Spleen (tissue), 11 donors: ENCODE data around the gene APBB3. TPM values are rescaled to one million over a fixed set of nuclear protein-coding genes. Genes with fewer than 3 reads are reported as not detected.

Experiments
- DNase-seq: peaks from one replicate; pipeline ENCODE4 v3.0.0-alpha.2; 2020
- H3K27ac ChIP-seq, 8 donors: fragments of 200-600 bp; sonication (generic) in 7 of 8; 1 replicate in 4 of 8; 2 replicates in 4 of 8; pipeline versions ENCODE4 v1.5.0 to v1.8.0; 2016 to 2021; ENCODE audit warnings: inconsistent platforms in 4 of 8, mild to moderate bottlenecking in 4 of 8, moderate library complexity in 1 of 8
- H3K27me3 ChIP-seq, 7 donors: fragments of 200-600 bp; sonication (generic) in 6 of 7; replicated peaks in 1 of 7; 1 replicate in 4 of 7; 2 replicates in 3 of 7; pipeline versions ENCODE4 v1.5.0 to v1.8.0; 2016 to 2021; ENCODE audit warnings: inconsistent platforms in 3 of 7, mild to moderate bottlenecking in 1 of 7
- H3K36me3 ChIP-seq, 6 donors: fragments of 200-600 bp; sonication (generic) in 5 of 6; 1 replicate in 4 of 6; 2 replicates in 2 of 6; pipeline versions ENCODE4 v1.5.0 to v1.8.0; 2016 to 2021; ENCODE audit warnings: inconsistent platforms in 2 of 6
- H3K4me1 ChIP-seq, 6 donors: fragments of 200-600 bp; sonication (generic) in 5 of 6; 1 replicate in 3 of 6; 2 replicates in 3 of 6; pipeline versions ENCODE4 v1.5.0 to v1.8.0; 2016 to 2021; ENCODE audit warnings: inconsistent platforms in 3 of 6
- H3K4me3 ChIP-seq, 8 donors: fragments of 200-600 bp; sonication (generic) in 7 of 8; 1 replicate in 4 of 8; 2 replicates in 4 of 8; pipeline versions ENCODE4 v1.5.0 to v1.8.0; 2016 to 2021; ENCODE audit warnings: inconsistent platforms in 4 of 8, mild to moderate bottlenecking in 4 of 8, moderate library complexity in 2 of 8
- H3K9me3 ChIP-seq, 8 donors: fragments of 200-600 bp; sonication (generic) in 7 of 8; 1 replicate in 4 of 8; 2 replicates in 4 of 8; pipeline versions ENCODE4 v1.5.0 to v1.8.0; 2016 to 2021; ENCODE audit warnings: inconsistent platforms in 4 of 8
- CTCF ChIP-seq, 11 experiments: fragments of 200-600 bp in 7 of 11; fragments of 450-650 bp in 4 of 11; sonication (generic) in 4 of 11; IDR thresholded peaks in 8 of 11; conservative IDR thresholded peaks in 3 of 11; 1 replicate in 7 of 11; 2 replicates in 4 of 11; pipeline versions ENCODE4 v1.4.0 to v1.8.0; 2016 to 2021; ENCODE audit warnings: antibody characterized with exemption in 11 of 11, inconsistent platforms in 4 of 11, mild to moderate bottlenecking in 1 of 11
- POLR2A ChIP-seq, 3 donors: fragments of 450-650 bp; IDR thresholded peaks; one replicate each; pipeline ENCODE4 v1.5.1; 2017; ENCODE audit warnings: antibody characterized with exemption in 3 of 3, mild to moderate bottlenecking in 1 of 3
- POLR2AphosphoS5 ChIP-seq, 3 donors: sonication (generic); formaldehyde crosslinking; IDR thresholded peaks; one replicate each; pipeline ENCODE4 v1.5.1; 2017; ENCODE audit warnings: antibody characterized with exemption in 3 of 3
- WGBS, 5 donors: extraction: QIAGEN DNeasy Blood & Tissue Kit in 3 of 5; methylation state at CpG; one replicate each; pipeline versions ENCODE4 v1.1.5 to v1.1.7; 2013 to 2018; 5-methylcytosine and 5-hydroxymethylcytosine counted together
- intact Hi-C: fragments of 100-400 bp; cut with DNase I; formaldehyde crosslinking; loops from one replicate; pipeline ENCODE4 v1.15.0; 2023; ENCODE audit warnings: low total_unique reads
- polyA plus RNA-seq, 3 donors: library from polyadenylated mRNA; stranded (reverse); fragments of 200-250 nt; gene quantifications; one replicate each; pipeline ENCODE4 v1.2.1, GENCODE V29; 2013
- total RNA-seq, 7 donors: library from RNA; depleted of rRNA in 3 of 7; stranded (reverse); fragments of >200 nt in 3 of 7; fragmentation: NEBNext Ultra II Directional in 4 of 7; extraction: Animal tissue kit (Norgen Biotek cat#: 25700) in 4 of 7; gene quantifications; one replicate each; pipeline versions ENCODE4 v1.1.0 to v1.2.1, GENCODE V29; 2016 to 2021
- donor health status: healthy with polysubstance abuse.
- donor health status: DM: no; HTN: no; CAD: no; lungs with moderate emphysema.
- donor health status: DM: no; HTN: no; CAD: no.
- donor health status: Bipolar disorder and iron deficiency.
- donor health status: healthy.
- donor health status: DM: no; HTN: no; CAD: no.
- donor health status: DM: yes; HTN: yes; CAD: no.

The APBB3 gene
- total and polyA plus RNA-seq, 10 donors = 26.0 to 57.8 (median 41.9) TPM

- peaks cover 16 to 80% (median 50%) of the 10 kb centered on the region in 6 donors for H3K4me1 ChIP-seq
- H3K27me3 ChIP-seq = no peaks in the 10 kb centered on the region
- 93 to 100% (median 100%) methylated on average over 1 of the region's 1 CpG for WGBS, 5 donors
- DNase-seq = no peak
- intact Hi-C loops = no loop called here
- H3K9me3 ChIP-seq = no peaks in the 10 kb centered on the region
- H3K36me3 ChIP-seq = peaks cover 0 to 58% (median 30%) of the 10 kb centered on the region in 6 donors
- peak overlapping the region in 6 of 8 donors; percentile 17 to 86 (median 78) for H3K27ac ChIP-seq
- no peak for TF ChIP-seq POLR2AphosphoS5 (IDR thresholded peaks at IDR 0.05)
- no peak for TF ChIP-seq CTCF (IDR thresholded peaks at IDR 0.05 in 8 of 11, conservative IDR thresholded peaks at IDR 0.05 in 3 of 11)
- H3K4me3 ChIP-seq = no peak overlapping the region
Measured at GRCh38 chr5:140570488-140570887, 6.1 kb upstream of the APBB3 start.

GRCh38 chr5:140570058-140570457 lies 5.7 kb upstream of the APBB3 start:
- intact Hi-C loops = no loop called here
- H3K4me1 ChIP-seq = peaks cover 21 to 80% (median 51%) of the 10 kb centered on the region in 6 donors
- H3K36me3 ChIP-seq = peaks cover 0 to 55% (median 30%) of the 10 kb centered on the region in 6 donors
- no peak for DNase-seq
- H3K27ac ChIP-seq = peak overlapping the region in 7 of 8 donors; percentile 43 to 86 (median 76)
- no peak overlapping the region for H3K4me3 ChIP-seq
- H3K27me3 ChIP-seq = no peaks in the 10 kb centered on the region
- no peaks in the 10 kb centered on the region for H3K9me3 ChIP-seq
- 90 to 96% (median 95%) methylated on average over 4 of the region's 4 CpGs for WGBS, 5 donors
- no peak for TF ChIP-seq CTCF (IDR thresholded peaks at IDR 0.05 in 8 of 11, conservative IDR thresholded peaks at IDR 0.05 in 3 of 11)
- TF ChIP-seq POLR2A (IDR thresholded peaks at IDR 0.05) = no peak
- no peak for TF ChIP-seq POLR2AphosphoS5 (IDR thresholded peaks at IDR 0.05)

GRCh38 chr5:140569197-140569596 lies 4.8 kb upstream of the APBB3 start:
- TF ChIP-seq POLR2AphosphoS5 (IDR thresholded peaks at IDR 0.05) (no peak), POLR2A (IDR thresholded peaks at IDR 0.05) (no peak), CTCF (IDR thresholded peaks at IDR 0.05 in 8 of 11, conservative IDR thresholded peaks at IDR 0.05 in 3 of 11) (no peak)
- Histone ChIP-seq H3K27ac (peak overlapping the region; percentile 43 to 86 (median 74)), H3K36me3 (peaks cover 0 to 50% (median 30%) of the 10 kb centered on the region in 6 donors), H3K4me3 (peak overlapping the region in 1 of 8 donors; percentile 43), H3K9me3 (no peaks in the 10 kb centered on the region), H3K27me3 (no peaks in the 10 kb centered on the region), H3K4me1 (peaks cover 21 to 79% (median 52%) of the 10 kb centered on the region in 6 donors)
- no peak for DNase-seq
- intact Hi-C loops = loop anchor here (5.0 kb wide), 1 partner anchor 68 kb away; the partner anchor contains the start of gene TMCO6
- WGBS, 5 donors = 21 to 25% (median 24%) methylated on average over 4 of the region's 4 CpGs

GRCh38 chr5:140568443-140569063 lies 4.2 kb upstream of the APBB3 start:
- Histone ChIP-seq H3K4me1 (peaks cover 22 to 82% (median 57%) of the 10 kb centered on the region in 6 donors), H3K4me3 (peak overlapping the region in 1 of 8 donors; percentile 43), H3K27me3 (no peaks in the 10 kb centered on the region), H3K36me3 (peaks cover 0 to 50% (median 30%) of the 10 kb centered on the region in 6 donors), H3K9me3 (no peaks in the 10 kb centered on the region), H3K27ac (peak overlapping the region; percentile 43 to 86 (median 74))
- intact Hi-C loops = loop anchor here (5.0 kb wide), 1 partner anchor 69 kb away; the partner anchor contains the start of gene TMCO6
- 75 to 100% (median 95%) methylated on average over 2 of the region's 2 CpGs for WGBS, 5 donors
- no peak for DNase-seq
- no peak for TF ChIP-seq CTCF (IDR thresholded peaks at IDR 0.05 in 8 of 11, conservative IDR thresholded peaks at IDR 0.05 in 3 of 11)
- no peak for TF ChIP-seq POLR2AphosphoS5 (IDR thresholded peaks at IDR 0.05)
- no peak for TF ChIP-seq POLR2A (IDR thresholded peaks at IDR 0.05)
